ES-I3 (cell line): ENCODE data around the gene HGFAC.
"Not testable (repeated sequence)": the region's sequence is repeated elsewhere in the genome, so short reads cannot be mapped to it uniquely, and the experiment has no call there.

ENCODE experiments used
- H3K36me3 ChIP-seq: 2 replicates; pipeline ENCODE4 v1.6.1; 2013; ENCODE audit warnings: mild to moderate bottlenecking, low read length, control low read depth, moderate library complexity; ENCODE audit not compliant: insufficient read depth
- H3K4me1 ChIP-seq: 2 replicates; pipeline ENCODE4 v1.6.1; 2013; ENCODE audit warnings: mild to moderate bottlenecking, control low read depth, low read length; ENCODE audit not compliant: insufficient read depth
- H3K9ac ChIP-seq: 2 replicates; pipeline ENCODE4 v1.6.1; 2013; ENCODE audit warnings: low read depth, mild to moderate bottlenecking, low read length, moderate library complexity
- H3K9me3 ChIP-seq: 2 replicates; pipeline ENCODE4 v1.6.1; 2013; ENCODE audit warnings: mild to moderate bottlenecking, low read length, moderate library complexity; ENCODE audit not compliant: control insufficient read depth, insufficient read depth

HGFAC gene

GRCh38 chr4:3407171-3407771 lies 34.5 kb upstream of the HGFAC start:
- H3K4me1 ChIP-seq, result no peaks in the 10 kb centered on the region

DNA sequence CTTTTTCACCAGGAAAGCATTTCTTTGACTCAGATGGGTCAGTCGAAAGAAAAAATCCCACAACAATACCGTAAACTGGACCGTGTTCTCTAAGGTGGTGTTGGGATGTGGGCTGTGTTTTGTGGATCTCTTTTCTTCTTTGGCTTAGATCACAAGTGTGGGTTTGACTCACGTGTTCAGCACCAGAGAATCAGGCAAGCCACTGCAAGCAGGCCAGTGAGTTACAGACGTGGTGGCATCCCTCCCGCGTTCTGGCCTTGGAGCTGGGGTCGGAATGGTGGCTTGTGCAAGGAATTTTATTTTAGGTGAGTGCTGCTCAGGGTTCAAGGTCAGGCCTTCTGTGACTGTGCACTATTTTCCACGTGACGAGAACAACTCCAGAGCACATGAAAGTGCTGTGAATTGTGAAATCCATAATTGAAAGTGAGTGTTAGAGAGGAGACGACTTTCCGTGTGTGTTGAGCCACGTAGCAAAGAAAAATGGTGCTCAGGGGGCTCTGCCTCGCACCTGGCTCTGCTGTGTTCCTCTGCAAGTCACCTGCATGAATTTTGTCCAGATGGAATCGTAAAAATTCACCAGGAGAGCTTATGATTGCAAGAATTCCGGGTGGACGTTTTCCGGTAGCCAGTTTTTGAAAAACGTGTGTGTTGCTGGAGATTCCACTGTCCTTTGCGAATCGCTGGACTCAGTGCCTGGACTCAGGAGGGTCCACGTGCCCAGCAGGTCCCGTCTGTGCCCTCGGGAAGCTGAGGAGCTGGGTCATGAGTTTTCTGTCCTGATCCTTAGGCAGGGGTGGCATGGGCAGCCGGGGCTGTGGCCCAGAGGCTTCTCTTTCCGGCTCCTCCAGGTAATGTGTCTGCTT lies 33.6 kb upstream of the HGFAC start:
- H3K9me3 ChIP-seq, result no peaks in the 10 kb centered on the region
- H3K9ac ChIP-seq, result no peak overlapping the region
- H3K4me1 ChIP-seq, result no peaks in the 10 kb centered on the region
- H3K36me3 ChIP-seq, result no peaks in the 10 kb centered on the region

More at GRCh38 chr4:3407171-3407771, 34.5 kb upstream of the HGFAC start:
- no peak overlapping the region for H3K9ac ChIP-seq
- no peaks in the 10 kb centered on the region for H3K9me3 ChIP-seq
- no peaks in the 10 kb centered on the region for H3K36me3 ChIP-seq

- Histone ChIP-seq H3K36me3 (no peaks in the 10 kb centered on the region), H3K9me3 (no peaks in the 10 kb centered on the region), H3K9ac (no peak overlapping the region), H3K4me1 (no peaks in the 10 kb centered on the region)
These were observed 32.9 kb upstream of the HGFAC start for GRCh38 chr4:3408793-3409330.

- Histone ChIP-seq H3K36me3 (no peaks in the 10 kb centered on the region), H3K4me1 (no peaks in the 10 kb centered on the region), H3K9me3 (no peaks in the 10 kb centered on the region), H3K9ac (no peak overlapping the region)
These were observed 32.1 kb upstream of the HGFAC start for GRCh38 chr4:3409571-3410091.

DNA sequence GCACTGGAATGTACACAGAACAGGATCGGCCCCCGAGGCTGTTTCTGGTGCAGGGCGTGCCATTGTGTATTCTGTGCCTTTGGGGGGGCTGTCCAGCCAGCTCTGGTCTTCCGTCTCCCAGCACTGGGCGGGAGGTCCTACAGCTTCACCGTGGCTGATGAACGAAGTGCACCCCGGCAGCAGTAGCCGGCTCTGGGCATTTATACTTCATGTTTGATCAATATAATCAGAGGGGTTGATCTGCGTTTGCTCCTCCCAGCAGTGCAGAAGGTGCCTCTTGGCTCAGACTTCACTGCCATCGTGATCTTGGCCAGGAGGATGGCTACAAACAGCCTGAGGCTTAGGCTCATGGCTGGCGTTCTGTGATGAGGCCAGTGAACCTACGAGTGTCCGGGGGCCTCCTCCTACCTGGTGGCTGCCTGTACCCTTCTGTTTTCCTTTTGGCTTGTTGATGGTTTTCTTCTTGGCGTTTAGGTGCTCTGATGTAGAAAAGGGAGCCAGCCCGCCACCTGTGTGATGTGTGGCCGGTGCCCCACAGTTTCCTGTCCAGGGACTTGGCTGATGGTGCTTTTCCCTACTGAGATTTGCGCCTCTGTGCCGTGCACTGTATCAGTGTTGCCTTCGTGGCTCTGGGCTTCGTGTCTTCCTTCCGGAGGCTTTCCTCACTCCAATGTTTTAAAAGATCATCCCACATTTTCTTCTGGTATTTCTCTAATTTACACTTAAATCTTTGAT lies 31.2 kb upstream of the HGFAC start:
- Histone ChIP-seq H3K4me1 (no peaks in the 10 kb centered on the region), H3K9me3 (no peaks in the 10 kb centered on the region), H3K36me3 (no peaks in the 10 kb centered on the region; the same call in 1 of the 2 replicates)

GRCh38 chr4:3411190-3411589 lies 30.6 kb upstream of the HGFAC start:
- H3K4me1 ChIP-seq, H3K9me3 ChIP-seq, H3K36me3 ChIP-seq, H3K9ac ChIP-seq: not testable (repeated sequence)

More for the DNA sequence above, 31.2 kb upstream of the HGFAC start:
- no peak overlapping the region for H3K9ac ChIP-seq

DNA sequence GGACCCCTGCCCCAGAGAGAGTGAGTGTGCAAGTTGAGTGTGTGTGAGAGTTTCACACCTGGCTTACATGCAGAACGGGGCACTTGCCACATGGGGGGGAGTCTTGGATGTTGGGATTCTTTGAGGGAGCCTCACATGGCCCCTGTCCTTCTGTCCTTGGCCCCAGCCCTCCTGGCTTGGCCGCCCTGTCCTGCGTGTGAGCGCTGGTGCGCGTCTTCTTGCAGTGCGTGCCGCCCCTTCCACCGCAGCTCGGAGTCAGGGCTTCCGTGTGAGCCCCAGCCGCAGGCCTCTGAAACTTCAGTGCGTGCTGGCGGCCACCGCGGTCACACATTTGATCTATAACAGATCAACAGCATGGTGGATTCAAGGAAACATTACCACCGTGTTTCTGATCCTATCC lies 30.1 kb upstream of the HGFAC start:
- H3K9ac ChIP-seq, result no peak overlapping the region
- no peaks in the 10 kb centered on the region; the same call in 1 of the 2 replicates for H3K36me3 ChIP-seq
- H3K4me1 ChIP-seq, result no peaks in the 10 kb centered on the region
- no peaks in the 10 kb centered on the region for H3K9me3 ChIP-seq

- H3K4me1 ChIP-seq, result no peaks in the 10 kb centered on the region
- no peaks in the 10 kb centered on the region; the same call in 1 of the 2 replicates for H3K36me3 ChIP-seq
- no peak overlapping the region for H3K9ac ChIP-seq
- no peaks in the 10 kb centered on the region for H3K9me3 ChIP-seq
These were observed 29.3 kb upstream of the HGFAC start for GRCh38 chr4:3412257-3413020.

GRCh38 chr4:3413217-3413671 lies 28.5 kb upstream of the HGFAC start:
- H3K9ac ChIP-seq, result no peak overlapping the region

DNA sequence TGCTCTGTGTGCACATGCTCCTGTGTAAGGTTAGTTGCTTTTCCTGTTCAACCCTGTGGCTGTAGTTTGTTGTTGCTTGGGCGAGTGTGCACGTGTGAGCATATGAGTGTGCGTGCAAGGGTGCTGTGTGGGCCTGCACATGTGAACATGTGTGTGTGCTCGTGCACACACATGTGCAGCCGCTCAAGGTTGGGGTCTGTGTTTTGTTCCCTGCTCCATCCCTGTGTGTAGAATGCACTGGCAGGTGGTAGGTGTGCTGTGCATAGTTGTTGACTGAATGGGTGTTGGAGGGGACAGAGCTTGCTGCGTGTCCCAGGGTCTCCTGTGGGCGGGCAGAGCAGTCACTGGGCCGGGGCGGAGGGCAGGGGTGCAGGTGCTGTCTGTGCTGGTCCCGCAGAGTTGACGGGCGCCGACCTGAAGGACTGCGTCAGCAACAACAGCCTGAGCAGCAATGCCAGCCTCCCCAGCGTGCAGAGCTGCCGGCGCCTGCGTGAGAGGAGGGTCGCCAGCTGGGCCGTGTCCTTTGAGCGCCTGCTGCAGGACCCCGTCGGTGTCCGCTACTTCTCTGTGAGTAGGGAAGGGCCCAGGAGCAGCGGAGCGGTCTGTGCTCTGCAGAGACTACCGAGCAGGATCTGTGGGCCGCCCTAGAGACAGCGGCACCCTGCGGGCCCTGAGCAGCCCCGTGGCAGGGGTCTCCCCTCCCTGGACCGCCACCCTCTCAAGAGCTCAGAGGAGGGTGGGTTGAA lies 27.9 kb upstream of the HGFAC start:
- no peak overlapping the region for H3K9ac ChIP-seq
- H3K36me3 ChIP-seq, result peaks cover 3% of the 10 kb centered on the region; the same call in 1 of the 2 replicates
- H3K9me3 ChIP-seq, result no peaks in the 10 kb centered on the region
- no peaks in the 10 kb centered on the region for H3K4me1 ChIP-seq

More at GRCh38 chr4:3413217-3413671, 28.5 kb upstream of the HGFAC start:
- Histone ChIP-seq H3K9me3 (no peaks in the 10 kb centered on the region), H3K36me3 (peaks cover 3% of the 10 kb centered on the region; the same call in 1 of the 2 replicates), H3K4me1 (no peaks in the 10 kb centered on the region)

- Histone ChIP-seq H3K9me3 (no peaks in the 10 kb centered on the region), H3K9ac (no peak overlapping the region), H3K4me1 (no peaks in the 10 kb centered on the region), H3K36me3 (peaks cover 3% of the 10 kb centered on the region; the same call in 1 of the 2 replicates)
These were observed 27.1 kb upstream of the HGFAC start for GRCh38 chr4:3414421-3415279.

DNA sequence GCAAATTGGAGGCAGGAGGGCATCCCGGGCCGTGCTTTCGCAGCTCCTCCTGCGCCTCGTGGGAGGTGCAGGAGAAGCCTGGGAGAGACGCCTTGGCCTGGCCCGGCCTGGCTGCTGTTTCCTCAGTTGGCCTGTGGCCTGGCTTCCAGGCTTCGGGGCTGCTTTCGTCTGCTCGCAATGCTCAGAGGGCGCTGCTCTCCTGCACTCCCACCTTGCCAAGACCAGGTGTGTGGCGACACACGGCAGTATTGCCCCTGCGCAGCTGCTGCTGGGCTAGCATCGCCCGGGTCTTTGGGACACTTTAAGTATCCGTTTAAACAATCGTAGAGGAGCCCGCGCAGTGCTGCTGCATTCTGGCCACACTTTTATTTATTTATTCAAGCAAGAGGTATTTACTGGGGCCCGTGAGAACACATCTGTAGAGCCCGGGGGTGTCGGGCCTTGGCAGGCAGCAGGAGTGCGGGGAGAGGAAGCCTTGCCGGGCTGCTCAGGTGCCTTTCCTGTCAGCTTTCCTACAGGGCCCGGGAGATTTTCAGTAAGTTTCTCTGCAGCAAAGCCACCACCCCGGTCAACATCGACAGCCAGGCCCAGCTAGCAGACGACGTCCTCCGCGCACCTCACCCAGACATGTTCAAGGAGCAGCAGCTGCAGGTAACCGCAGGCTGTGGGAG lies 26.2 kb upstream of the HGFAC start:
- no peaks in the 10 kb centered on the region; the same call in 1 of the 2 replicates for H3K4me1 ChIP-seq
- peaks cover 3% of the 10 kb centered on the region; the same call in 1 of the 2 replicates for H3K36me3 ChIP-seq
- no peak overlapping the region for H3K9ac ChIP-seq
- H3K9me3 ChIP-seq, result no peaks in the 10 kb centered on the region
